NCI-H345 treated with DMSO at 0.1 percent for 48 hours (cell line): Measurements from ENCODE around the gene CCDC169.
"Not testable (repeated sequence)": the region's sequence is repeated elsewhere in the genome, so short reads cannot be mapped to it uniquely, and the experiment has no call there.

ENCODE experiments used
- DNase-seq: peaks from one replicate; lab custom pipeline; 2025; ENCODE audit not compliant: unreplicated experiment; lab: John Stamatoyannopoulos, UW

The CCDC169 gene

GRCh38 chr13:36297366-36298338 is at the start of gene CCDC169:
TSS of gene CCDC169 (minus strand) at chr13:36297814. CDS start at chr13:36297719, 95 bp downstream.
- no peak for DNase-seq

GRCh38 chr13:36346222-36347083 is 48.8 kb upstream of the CCDC169 start, which contains the start of gene SPART:
TSS of gene SPART (minus strand) at chr13:36346394. CDS start at chr13:36335830, 10,564 bp downstream.
- peak; percentile 72 for DNase-seq

GRCh38 chr13:36345438-36346221 is 48.0 kb upstream of the CCDC169 start:
- no peak for DNase-seq

GRCh38 chr13:36344886-36345437 is 47.3 kb upstream of the CCDC169 start:
- no peak for DNase-seq

GRCh38 chr13:36344173-36344572 is 46.6 kb upstream of the CCDC169 start:
- no peak for DNase-seq

GRCh38 chr13:36343766-36344165 is 46.2 kb upstream of the CCDC169 start:
- no peak for DNase-seq

GRCh38 chr13:36342715-36343114 is 45.1 kb upstream of the CCDC169 start:
- no peak for DNase-seq

- DNase-seq, result no peak
Observed at GRCh38 chr13:36341718-36342117, 44.1 kb upstream of the CCDC169 start.

- no peak for DNase-seq
Observed at GRCh38 chr13:36339600-36340155, 42.1 kb upstream of the CCDC169 start.

GRCh38 chr13:36337938-36338641 is 40.5 kb upstream of the CCDC169 start:
- no peak for DNase-seq

GRCh38 chr13:36332986-36333385 is 35.4 kb upstream of the CCDC169 start:
- DNase-seq, result no peak

GRCh38 chr13:36332255-36332654 is 34.6 kb upstream of the CCDC169 start:
- not testable (repeated sequence) for DNase-seq

GRCh38 chr13:36331280-36331679 is 33.7 kb upstream of the CCDC169 start:
- DNase-seq, result no peak

- no peak for DNase-seq
Observed at GRCh38 chr13:36329361-36329760, 31.7 kb upstream of the CCDC169 start.

GRCh38 chr13:36328821-36329220 is 31.2 kb upstream of the CCDC169 start:
- DNase-seq, result no peak

- no peak for DNase-seq
Observed at GRCh38 chr13:36325912-36326311, 28.3 kb upstream of the CCDC169 start.

GRCh38 chr13:36324881-36325280 is 27.3 kb upstream of the CCDC169 start:
- DNase-seq, result not testable (repeated sequence)

- DNase-seq, result no peak
Observed at GRCh38 chr13:36323951-36324566, 26.4 kb upstream of the CCDC169 start.

- DNase-seq, result no peak
Observed at GRCh38 chr13:36323408-36323807, 25.8 kb upstream of the CCDC169 start.
